ENCODE results near the gene ATG2A. TPM values are rescaled to one million over a fixed set of nuclear protein-coding genes. Genes with fewer than 3 reads are reported as not detected.

Gene ATG2A
- total RNA-seq, 2 donors from 2014 or later = 30.6 to 32.8 TPM

DNA sequence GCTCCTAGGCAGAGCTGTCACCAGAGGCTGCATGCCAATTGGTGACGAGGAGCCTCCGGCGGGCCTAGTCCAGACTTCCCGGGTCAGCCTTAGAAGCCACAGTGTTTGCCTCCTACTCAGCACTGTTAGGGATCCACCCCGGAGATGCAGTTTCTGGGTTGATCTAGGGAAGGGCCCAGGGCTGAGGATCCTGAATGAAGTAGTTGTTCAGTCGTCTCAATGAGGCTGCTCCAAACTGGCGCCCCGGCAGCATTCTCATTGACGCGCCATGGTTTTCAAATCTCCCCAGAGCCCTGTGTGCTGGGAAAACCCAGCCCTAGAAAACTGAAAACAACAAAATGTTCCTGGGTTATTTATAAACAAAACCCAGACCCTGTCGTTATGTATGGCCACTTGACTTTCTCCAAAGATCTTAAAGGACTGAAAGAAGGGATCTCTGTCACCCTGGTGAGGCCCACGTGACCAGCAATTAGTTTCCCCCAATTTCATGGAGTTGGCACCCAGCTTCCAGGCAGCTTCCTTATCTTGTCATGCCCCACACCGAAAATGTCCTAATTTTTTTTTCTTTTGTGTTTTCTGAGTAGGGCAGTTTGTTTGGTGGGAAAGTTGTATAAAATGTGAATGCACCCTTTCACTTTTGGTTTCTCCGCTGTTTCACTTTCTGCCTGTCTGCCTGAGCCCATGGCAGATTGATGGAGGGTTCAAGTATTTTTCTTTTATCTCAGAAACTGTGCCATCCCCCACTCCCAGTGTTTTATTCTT, 36.6 kb downstream of the ATG2A start:
- Histone ChIP-seq H3K4me1 (peaks cover 18% of the 10 kb centered on the region), H3K36me3 (no peaks in the 10 kb centered on the region), H3K27ac (peak overlapping the region; percentile 88), H3K4me3 (no peak overlapping the region), H3K9ac (ENCODE audit: low read depth in 2 of 2, low read length in 2 of 2) (peak overlapping the region in 1 of 2 donors; percentile 19), H3K27me3 (no peaks in the 10 kb centered on the region), H3K9me3 (no peaks in the 10 kb centered on the region)
- TF ChIP-seq, protein P1, sequence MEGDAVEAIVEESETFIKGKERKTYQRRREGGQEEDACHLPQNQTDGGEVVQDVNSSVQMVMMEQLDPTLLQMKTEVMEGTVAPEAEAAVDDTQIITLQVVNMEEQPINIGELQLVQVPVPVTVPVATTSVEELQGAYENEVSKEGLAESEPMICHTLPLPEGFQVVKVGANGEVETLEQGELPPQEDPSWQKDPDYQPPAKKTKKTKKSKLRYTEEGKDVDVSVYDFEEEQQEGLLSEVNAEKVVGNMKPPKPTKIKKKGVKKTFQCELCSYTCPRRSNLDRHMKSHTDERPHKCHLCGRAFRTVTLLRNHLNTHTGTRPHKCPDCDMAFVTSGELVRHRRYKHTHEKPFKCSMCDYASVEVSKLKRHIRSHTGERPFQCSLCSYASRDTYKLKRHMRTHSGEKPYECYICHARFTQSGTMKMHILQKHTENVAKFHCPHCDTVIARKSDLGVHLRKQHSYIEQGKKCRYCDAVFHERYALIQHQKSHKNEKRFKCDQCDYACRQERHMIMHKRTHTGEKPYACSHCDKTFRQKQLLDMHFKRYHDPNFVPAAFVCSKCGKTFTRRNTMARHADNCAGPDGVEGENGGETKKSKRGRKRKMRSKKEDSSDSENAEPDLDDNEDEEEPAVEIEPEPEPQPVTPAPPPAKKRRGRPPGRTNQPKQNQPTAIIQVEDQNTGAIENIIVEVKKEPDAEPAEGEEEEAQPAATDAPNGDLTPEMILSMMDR (IDR thresholded peaks at IDR 0.05) = no peak
- DNase-seq = no peak
- intact Hi-C loops (cut with DNase I) = no loop called here

DNA sequence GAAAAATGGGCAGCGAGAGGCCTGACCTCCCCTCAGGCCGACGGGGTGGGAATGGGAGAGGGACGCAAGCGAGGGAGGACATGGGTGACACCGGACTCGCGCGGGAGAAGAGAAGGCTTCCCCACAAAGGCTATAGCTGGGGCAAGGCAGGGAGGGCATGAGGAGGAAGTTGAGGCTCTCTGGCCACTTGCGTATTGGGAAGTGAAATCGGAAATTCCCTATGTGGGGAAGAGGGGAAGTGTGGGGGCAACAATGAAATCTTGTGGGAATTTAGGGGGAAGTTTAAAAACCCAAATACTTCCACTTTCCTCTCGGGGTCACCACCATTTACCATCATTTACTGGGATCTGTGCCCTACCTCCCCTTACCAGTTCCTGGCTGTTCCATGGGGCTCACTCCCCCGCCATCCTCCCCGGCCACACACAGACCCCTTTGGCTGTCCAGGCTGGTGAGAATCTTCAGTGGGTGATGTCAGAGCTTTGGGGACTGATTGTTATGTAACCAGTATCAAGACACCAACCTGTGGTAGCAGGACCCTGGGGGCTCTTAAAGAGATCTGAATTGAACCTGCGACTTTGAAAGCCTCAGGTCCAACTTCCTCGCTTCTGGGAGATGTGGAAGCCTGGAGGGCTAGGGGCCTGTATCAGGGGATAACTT, 37.6 kb downstream of the ATG2A start:
- Histone ChIP-seq H3K36me3 (no peaks in the 10 kb centered on the region), H3K27ac (peak overlapping the region; percentile 88), H3K9me3 (no peaks in the 10 kb centered on the region), H3K4me1 (peaks cover 18% of the 10 kb centered on the region), H3K4me3 (peak overlapping the region; percentile 94), H3K27me3 (no peaks in the 10 kb centered on the region), H3K9ac (ENCODE audit: low read depth in 2 of 2, low read length in 2 of 2) (peak overlapping the region; percentile 87 to 93)
- intact Hi-C loops (cut with DNase I) = no loop called here
- DNase-seq = peak; percentile 49
- TF ChIP-seq, protein P1 (IDR thresholded peaks at IDR 0.05) = no peak

DNA sequence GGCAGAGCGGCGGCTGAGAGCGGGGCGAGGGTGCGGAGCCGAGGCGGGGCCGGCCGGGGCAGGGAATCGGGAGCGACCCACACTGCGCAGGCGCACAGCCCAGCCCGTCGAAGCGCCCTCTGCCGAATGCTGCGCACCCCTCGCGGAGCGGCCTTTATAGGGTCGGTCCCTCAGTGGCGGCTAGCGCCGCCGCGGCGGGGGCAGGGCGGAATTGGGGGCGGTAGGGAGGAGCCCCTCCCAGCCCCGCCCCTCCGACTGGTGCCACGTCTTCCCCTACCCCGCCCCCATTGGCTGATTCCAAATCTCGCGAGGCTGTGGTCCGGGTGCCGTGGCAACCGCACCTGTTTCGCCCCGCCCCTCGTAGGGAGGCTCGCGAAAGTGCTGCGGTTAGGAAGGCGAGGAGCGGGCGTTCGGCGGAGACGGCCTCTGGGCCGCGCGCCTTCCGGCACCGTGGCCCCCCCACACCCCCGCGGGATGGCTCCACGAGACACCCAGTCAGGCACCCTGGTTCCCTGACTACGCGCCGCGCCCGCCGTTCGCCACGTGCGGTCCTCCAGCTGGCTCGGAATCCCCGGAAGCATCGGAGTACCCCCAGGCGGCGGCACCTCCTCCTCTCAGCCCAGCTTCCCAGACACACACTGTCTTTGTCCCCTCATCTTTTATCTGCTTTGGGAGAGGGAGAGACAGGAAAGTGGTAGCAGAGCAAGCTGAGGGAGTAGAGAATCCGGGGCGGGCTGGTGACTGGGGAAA, 38.3 kb downstream of the ATG2A start, which contains the start of gene EHD1:
Gene EHD1, minus strand, starts transcription at position 128 of the 750 bp plus-strand sequence. CDS start 157 bp downstream, outside the sequence.
- intact Hi-C loops (cut with DNase I) = no loop called here
- peaks cover 18% of the 10 kb centered on the region for H3K4me1 ChIP-seq
- H3K9me3 ChIP-seq = no peaks in the 10 kb centered on the region
- no peaks in the 10 kb centered on the region for H3K36me3 ChIP-seq
- peak within 1 kb of the TSS; percentile 88 for H3K27ac ChIP-seq
- H3K27me3 ChIP-seq = no peaks in the 10 kb centered on the region
- peak within 1 kb of the TSS; percentile 93 to 94 for H3K9ac ChIP-seq (ENCODE audit: low read depth in 2 of 2, low read length in 2 of 2)
- peak; percentile 99 for DNase-seq
- TF ChIP-seq, protein P1 (IDR thresholded peaks at IDR 0.05) = no peak
- peak within 1 kb of the TSS; percentile 94 for H3K4me3 ChIP-seq

DNA sequence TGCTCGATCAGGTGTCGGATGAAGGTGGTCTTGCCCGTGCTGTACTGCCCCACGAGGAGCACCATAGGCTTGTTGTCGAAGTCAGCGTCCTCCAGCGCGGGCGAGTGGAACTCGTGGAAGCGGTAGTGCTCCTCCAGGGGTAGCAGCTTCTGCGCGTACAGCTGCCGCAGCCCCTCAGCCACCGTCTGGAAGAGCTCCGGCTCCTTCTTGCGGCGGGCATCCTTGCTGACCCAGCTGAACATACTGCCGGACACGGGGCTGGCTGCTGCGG, 38.9 kb downstream of the ATG2A start:
- no peak for DNase-seq

More for the DNA sequence above, 38.9 kb downstream of the ATG2A start:
- no peaks in the 10 kb centered on the region for H3K9me3 ChIP-seq
- peak overlapping the region; percentile 92 to 94 for H3K9ac ChIP-seq (ENCODE audit: low read depth in 2 of 2, low read length in 2 of 2)
- TF ChIP-seq, protein P1 (IDR thresholded peaks at IDR 0.05) = no peak
- intact Hi-C loops (cut with DNase I) = no loop called here
- H3K4me3 ChIP-seq = peak overlapping the region; percentile 94
- H3K36me3 ChIP-seq = no peaks in the 10 kb centered on the region
- H3K27me3 ChIP-seq = no peaks in the 10 kb centered on the region
- H3K4me1 ChIP-seq = peaks cover 22% of the 10 kb centered on the region
- H3K27ac ChIP-seq = peak overlapping the region; percentile 88
